Lower leg skin (tissue), 4 donors: Measurements from ENCODE around the gene BEX5. TPM values are rescaled to one million over a fixed set of nuclear protein-coding genes. Genes with fewer than 3 reads are reported as not detected.
"Not testable (repeated sequence)": the region's sequence is repeated elsewhere in the genome, so short reads cannot be mapped to it uniquely, and the experiment has no call there.

Experiments used
- DNase-seq, 2 donors: peaks; one replicate each; pipeline ENCODE4 v3.0.0-alpha.2; 2019; ENCODE audit warnings: low spot score in 2 of 2
- H3K4me3 ChIP-seq: fragments of 200-600 bp; sonication (generic); 2 replicates; pipeline ENCODE4 v1.5.1; 2017; ENCODE audit warnings: mild to moderate bottlenecking, low read depth; ENCODE audit not compliant: poor library complexity, severe bottlenecking
- CTCF ChIP-seq, 3 donors: fragments of 450-650 bp; IDR thresholded peaks; one replicate each; pipeline ENCODE4 v1.5.1; 2016; ENCODE audit warnings: antibody characterized with exemption in 3 of 3, mild to moderate bottlenecking in 3 of 3, moderate library complexity in 2 of 3
- POLR2A ChIP-seq, 2 donors: fragments of 450-650 bp; IDR thresholded peaks; one replicate each; pipeline ENCODE4 v1.6.1; 2016 to 2017; ENCODE audit warnings: antibody characterized with exemption in 2 of 2, mild to moderate bottlenecking in 1 of 2, moderate library complexity in 1 of 2
- WGBS, 2 donors: methylation state at CpG; one replicate each; pipeline ENCODE4 v1.1.5; 2018; 5-methylcytosine and 5-hydroxymethylcytosine counted together
- intact Hi-C: fragments of 100-400 bp; cut with DNase I; formaldehyde crosslinking; loops from one replicate; pipeline ENCODE4 v1.15.0; 2023; ENCODE audit warnings: low total_unique reads
- total RNA-seq, 4 donors: library from RNA; depleted of rRNA; stranded (reverse); fragments of >200 nt; gene quantifications; one replicate each; pipeline ENCODE4 v1.1.0, GENCODE V29; 2016

The BEX5 gene
- total RNA-seq, 4 donors from 2014 or later = 1.3 to 6.4 (median 3.0) TPM

- no peak overlapping the region for H3K4me3 ChIP-seq
- 50 to 60% methylated on average over 4 of the region's 4 CpGs for WGBS, 2 donors
- DNase-seq = no peak
- TF ChIP-seq POLR2A (IDR thresholded peaks at IDR 0.05) = no peak
- no peak for TF ChIP-seq CTCF (IDR thresholded peaks at IDR 0.05)
- intact Hi-C loops = no loop called here
Measured at GRCh38 chrX:102138064-102138463, 17.7 kb downstream of the BEX5 start.

- TF ChIP-seq POLR2A (IDR thresholded peaks at IDR 0.05) (no peak), CTCF (IDR thresholded peaks at IDR 0.05) (no peak)
- intact Hi-C loops = no loop called here
- 61 to 63% methylated on average over 1 of the region's 1 CpG for WGBS, 2 donors
- H3K4me3 ChIP-seq = no peak overlapping the region
- no peak for DNase-seq
Measured at GRCh38 chrX:102129473-102129872, 26.3 kb downstream of the BEX5 start.

GRCh38 chrX:102126863-102127262 lies 28.9 kb downstream of the BEX5 start:
- DNase-seq = no peak
- no peak for TF ChIP-seq CTCF (IDR thresholded peaks at IDR 0.05)
- TF ChIP-seq POLR2A (IDR thresholded peaks at IDR 0.05) = no peak
- 41 to 46% methylated on average over 8 of the region's 8 CpGs for WGBS, 2 donors
- H3K4me3 ChIP-seq = no peak overlapping the region
- intact Hi-C loops = no loop called here

- WGBS, 2 donors = 10 to 38% methylated on average over 18 to 19 of the region's 21 CpGs
- intact Hi-C loops, DNase-seq, H3K4me3 ChIP-seq: not testable (repeated sequence)
Measured at GRCh38 chrX:102126080-102126818, 29.5 kb downstream of the BEX5 start.

GRCh38 chrX:102125436-102125835 lies 30.3 kb downstream of the BEX5 start, which contains the start of gene TCEAL2:
Gene TCEAL2 (plus strand): TSS chrX:102125679. CDS start chrX:102126831, 1,152 bp downstream.
- H3K4me3 ChIP-seq, DNase-seq, intact Hi-C loops: not testable (repeated sequence)
- WGBS, 2 donors = 31% methylated on average over 33 of the region's 38 CpGs; no CpG with 5 or more reads in 1 of the 2 donors

- intact Hi-C loops, H3K4me3 ChIP-seq, DNase-seq: not testable (repeated sequence)
- WGBS, 2 donors = 12 to 50% methylated on average over 2 to 9 of the region's 10 CpGs
Measured at GRCh38 chrX:102125014-102125413, 30.8 kb downstream of the BEX5 start.

GRCh38 chrX:102115748-102116147 lies 40.0 kb downstream of the BEX5 start:
- WGBS, 2 donors = 95% methylated on average over 2 of the region's 2 CpGs; no CpG with 5 or more reads in 1 of the 2 donors
- intact Hi-C loops = no loop called here
- no peak overlapping the region for H3K4me3 ChIP-seq
- DNase-seq = no peak
- TF ChIP-seq CTCF (IDR thresholded peaks at IDR 0.05) (no peak), POLR2A (IDR thresholded peaks at IDR 0.05) (no peak)
